Measurements from ENCODE around the gene RBPJ.

The RBPJ gene

GRCh38 chr4:26281881-26282280 lies 38.9 kb upstream of the RBPJ start:
- DNase-seq (ENCODE audit: low read depth), result no peak
- H3K4me3 ChIP-seq (ENCODE audit: low read length), result no peak overlapping the region
- TF ChIP-seq CTCF (conservative IDR thresholded peaks at IDR 0.05; ENCODE audit: low read length), result no peak

GRCh38 chr4:26284536-26284935 lies 36.3 kb upstream of the RBPJ start:
- no peak overlapping the region for H3K4me3 ChIP-seq (ENCODE audit: low read length)
- DNase-seq (ENCODE audit: low read depth), result no peak
- TF ChIP-seq CTCF (conservative IDR thresholded peaks at IDR 0.05; ENCODE audit: low read length), result no peak

GRCh38 chr4:26285272-26285671 lies 35.5 kb upstream of the RBPJ start:
- no peak for DNase-seq (ENCODE audit: low read depth)
- no peak overlapping the region for H3K4me3 ChIP-seq (ENCODE audit: low read length)
- TF ChIP-seq CTCF (conservative IDR thresholded peaks at IDR 0.05; ENCODE audit: low read length), result no peak

- no peak overlapping the region for H3K4me3 ChIP-seq (ENCODE audit: low read length)
- DNase-seq (ENCODE audit: low read depth), result no peak
- no peak for TF ChIP-seq CTCF (conservative IDR thresholded peaks at IDR 0.05; ENCODE audit: low read length)
These were observed 33.1 kb upstream of the RBPJ start for GRCh38 chr4:26287756-26288155.

- H3K4me3 ChIP-seq (ENCODE audit: low read length), result no peak overlapping the region
- peak; percentile 66 for DNase-seq (ENCODE audit: low read depth)
- TF ChIP-seq CTCF (conservative IDR thresholded peaks at IDR 0.05; ENCODE audit: low read length), result no peak
These were observed 32.4 kb upstream of the RBPJ start for GRCh38 chr4:26288355-26288909.

GRCh38 chr4:26289401-26289800 lies 31.4 kb upstream of the RBPJ start:
- DNase-seq (ENCODE audit: low read depth), result no peak
- no peak overlapping the region for H3K4me3 ChIP-seq (ENCODE audit: low read length)
- no peak for TF ChIP-seq CTCF (conservative IDR thresholded peaks at IDR 0.05; ENCODE audit: low read length)

GRCh38 chr4:26290321-26290720 lies 30.5 kb upstream of the RBPJ start:
- TF ChIP-seq CTCF (conservative IDR thresholded peaks at IDR 0.05; ENCODE audit: low read length), result no peak
- DNase-seq (ENCODE audit: low read depth), result peak; percentile 19
- H3K4me3 ChIP-seq (ENCODE audit: low read length), result no peak overlapping the region
